IPS-18a (cell line): ENCODE results near the gene STK32B.
A peak's percentile ranks its signal among the peaks of the same experiment; 100 is the strongest.

Experiments used
- H3K27ac ChIP-seq: one replicate; pipeline ENCODE4 v1.5.1; 2013; ENCODE audit warnings: low read length
- H3K27me3 ChIP-seq: one replicate; pipeline ENCODE4 v1.6.1; 2013; ENCODE audit warnings: mild to moderate bottlenecking, low read length; ENCODE audit not compliant: control insufficient read depth, insufficient read depth
- H3K36me3 ChIP-seq: one replicate; pipeline ENCODE4 v1.6.1; 2013; ENCODE audit warnings: low read depth, low read length; ENCODE audit not compliant: control insufficient read depth
- H3K4me1 ChIP-seq: one replicate; pipeline ENCODE4 v1.6.1; 2013; ENCODE audit warnings: low read depth, low read length; ENCODE audit not compliant: control insufficient read depth
- H3K4me3 ChIP-seq: one replicate; pipeline ENCODE4 v1.5.1; 2013; ENCODE audit warnings: low read length
- H3K9ac ChIP-seq: one replicate; pipeline ENCODE4 v1.6.1; 2013; ENCODE audit warnings: mild to moderate bottlenecking, low read length, moderate library complexity
- H3K9me3 ChIP-seq: one replicate; pipeline ENCODE4 v1.6.1; 2013; ENCODE audit warnings: low read depth, low read length; ENCODE audit not compliant: control insufficient read depth

STK32B gene

DNA sequence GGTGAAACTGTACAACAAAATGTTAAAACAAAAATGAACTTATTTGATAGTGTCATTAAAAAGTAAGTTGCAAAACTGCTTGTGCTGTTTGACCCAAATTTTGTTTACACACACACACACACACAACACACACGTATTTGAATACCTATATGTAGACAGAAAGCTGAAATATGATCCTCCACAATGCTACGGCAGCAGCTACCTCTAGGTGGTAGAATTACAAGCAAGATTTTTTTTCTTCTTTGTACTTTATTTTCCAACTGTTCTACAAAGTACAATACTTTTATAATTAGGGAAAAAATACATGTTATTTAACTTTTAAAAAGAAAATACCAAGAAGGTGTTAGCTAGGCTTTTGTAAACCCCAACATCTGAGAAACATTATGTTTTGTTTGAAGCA, 33.2 kb upstream of the STK32B start:
- H3K9ac ChIP-seq = no peak overlapping the region
- no peak overlapping the region for H3K27ac ChIP-seq
- H3K4me3 ChIP-seq = no peak overlapping the region
- no peaks in the 10 kb centered on the region for H3K27me3 ChIP-seq
- no peaks in the 10 kb centered on the region for H3K36me3 ChIP-seq
- H3K9me3 ChIP-seq = no peaks in the 10 kb centered on the region
- H3K4me1 ChIP-seq = peaks cover 6% of the 10 kb centered on the region

- H3K9ac ChIP-seq = no peak overlapping the region
These were observed 32.7 kb upstream of the STK32B start for GRCh38 chr4:5018603-5019002.

GRCh38 chr4:5019274-5019673, 32.0 kb upstream of the STK32B start, which contains the start of gene CYTL1:
Gene CYTL1, minus strand, starts transcription at chr4:5019458. Its CDS starts 13 bp downstream, at chr4:5019445.
- H3K36me3 ChIP-seq = no peaks in the 10 kb centered on the region
- H3K27me3 ChIP-seq = no peaks in the 10 kb centered on the region
- H3K9ac ChIP-seq = no peak within 1 kb of the TSS
- H3K9me3 ChIP-seq = no peaks in the 10 kb centered on the region
- no peak within 1 kb of the TSS for H3K27ac ChIP-seq
- peak within 1 kb of the TSS; percentile 12 for H3K4me3 ChIP-seq
- peaks cover 6% of the 10 kb centered on the region for H3K4me1 ChIP-seq

More at GRCh38 chr4:5018603-5019002, 32.7 kb upstream of the STK32B start:
- no peak overlapping the region for H3K4me3 ChIP-seq
- no peaks in the 10 kb centered on the region for H3K36me3 ChIP-seq
- no peaks in the 10 kb centered on the region for H3K9me3 ChIP-seq
- no peaks in the 10 kb centered on the region for H3K27me3 ChIP-seq
- H3K27ac ChIP-seq = no peak overlapping the region
- H3K4me1 ChIP-seq = peaks cover 6% of the 10 kb centered on the region

DNA sequence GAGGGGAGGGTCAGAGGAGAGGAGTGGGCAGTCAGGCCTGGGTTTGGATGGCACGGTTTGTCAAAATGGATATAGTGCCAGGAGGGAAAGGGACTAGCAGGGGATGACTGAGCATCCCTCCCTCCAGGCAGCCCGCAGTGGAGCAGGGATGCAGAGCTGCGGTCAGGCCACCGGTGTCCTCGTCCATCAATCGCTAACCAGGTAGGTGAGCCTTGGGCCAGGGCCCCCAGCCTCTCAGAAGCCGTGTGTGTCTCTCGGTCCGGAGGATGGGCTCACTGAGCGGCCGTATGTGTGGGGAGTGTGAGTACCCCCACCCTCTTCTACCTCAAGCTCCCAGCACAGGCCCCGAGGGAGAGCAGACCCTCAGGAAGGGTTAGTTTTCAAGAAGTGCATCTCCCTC, 31.5 kb upstream of the STK32B start:
- H3K9me3 ChIP-seq = no peaks in the 10 kb centered on the region
- H3K27ac ChIP-seq = no peak overlapping the region
- H3K36me3 ChIP-seq = no peaks in the 10 kb centered on the region
- H3K4me3 ChIP-seq = no peak overlapping the region
- no peaks in the 10 kb centered on the region for H3K27me3 ChIP-seq
- H3K9ac ChIP-seq = no peak overlapping the region
- H3K4me1 ChIP-seq = peaks cover 6% of the 10 kb centered on the region

DNA sequence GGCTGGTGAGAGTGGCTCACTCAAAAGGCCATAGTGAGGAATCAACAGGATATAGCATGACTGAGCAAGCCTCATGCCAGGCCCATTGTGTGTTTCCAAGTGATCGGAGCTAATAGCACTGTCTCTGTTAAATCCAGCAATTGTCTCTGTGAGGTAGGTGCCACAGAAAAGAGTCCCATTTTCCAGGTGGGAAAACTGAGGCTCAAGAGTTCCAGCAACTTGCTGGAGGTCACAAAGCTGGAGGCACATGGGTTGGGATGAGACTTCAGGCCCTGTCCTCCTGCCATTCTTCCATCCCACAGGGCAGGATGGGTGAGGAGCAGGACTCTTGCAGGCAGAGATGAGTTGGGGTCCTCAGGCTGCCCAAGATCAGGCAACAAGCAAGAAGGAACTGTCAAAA, 30.9 kb upstream of the STK32B start:
- Histone ChIP-seq H3K4me3 (no peak overlapping the region), H3K36me3 (no peaks in the 10 kb centered on the region), H3K9me3 (no peaks in the 10 kb centered on the region), H3K4me1 (peaks cover 6% of the 10 kb centered on the region), H3K27ac (no peak overlapping the region), H3K27me3 (no peaks in the 10 kb centered on the region), H3K9ac (no peak overlapping the region)

DNA sequence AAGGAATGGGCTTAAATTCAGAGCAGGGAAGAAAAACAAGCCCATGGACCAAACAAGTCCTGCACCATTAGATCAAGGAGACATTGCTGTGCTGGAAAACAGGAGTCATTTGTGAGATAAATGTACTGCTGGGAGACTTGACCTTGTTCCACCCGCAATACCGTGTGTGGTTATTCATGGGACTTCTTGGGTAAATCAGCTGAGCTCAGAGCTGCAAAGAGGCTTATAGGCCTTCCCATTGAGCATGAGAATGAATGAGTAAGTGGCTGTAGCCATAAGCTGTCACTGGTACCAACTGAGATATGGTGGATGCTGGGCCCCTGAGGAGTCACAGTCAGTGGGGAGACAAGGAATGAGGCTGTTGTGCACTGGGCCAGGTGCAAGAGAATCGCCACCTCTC, 29.7 kb upstream of the STK32B start:
- no peak overlapping the region for H3K9ac ChIP-seq
- no peak overlapping the region for H3K27ac ChIP-seq
- H3K4me1 ChIP-seq = peaks cover 6% of the 10 kb centered on the region
- no peaks in the 10 kb centered on the region for H3K36me3 ChIP-seq
- H3K4me3 ChIP-seq = no peak overlapping the region
- no peaks in the 10 kb centered on the region for H3K9me3 ChIP-seq
- H3K27me3 ChIP-seq = no peaks in the 10 kb centered on the region

DNA sequence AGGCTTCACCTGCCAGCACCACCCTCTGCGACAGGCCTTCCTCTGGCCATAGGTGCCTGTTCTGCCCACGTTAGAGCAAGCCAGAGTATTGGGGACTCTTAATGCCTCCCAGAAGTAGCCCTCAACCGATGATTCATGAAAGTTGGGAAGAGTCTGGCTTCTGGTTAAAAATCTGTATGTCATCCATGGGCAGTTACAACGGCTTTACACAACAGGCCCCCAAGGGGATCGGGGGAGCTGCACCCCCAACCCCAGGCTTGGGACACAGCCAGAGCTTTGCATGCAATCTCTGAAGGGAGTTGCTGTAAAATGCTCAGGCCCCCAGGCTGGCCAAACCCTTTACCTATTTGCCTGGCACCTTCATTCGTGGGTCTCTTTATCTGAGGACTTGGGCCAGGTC, 26.6 kb upstream of the STK32B start:
- H3K27me3 ChIP-seq = no peaks in the 10 kb centered on the region
- no peaks in the 10 kb centered on the region for H3K9me3 ChIP-seq
- H3K36me3 ChIP-seq = no peaks in the 10 kb centered on the region
- H3K9ac ChIP-seq = no peak overlapping the region
- no peak overlapping the region for H3K27ac ChIP-seq
- H3K4me1 ChIP-seq = no peaks in the 10 kb centered on the region
- no peak overlapping the region for H3K4me3 ChIP-seq

GRCh38 chr4:5026371-5026770, 24.9 kb upstream of the STK32B start:
- H3K9me3 ChIP-seq = no peaks in the 10 kb centered on the region
- no peak overlapping the region for H3K27ac ChIP-seq
- no peak overlapping the region for H3K4me3 ChIP-seq
- H3K4me1 ChIP-seq = no peaks in the 10 kb centered on the region
- no peak overlapping the region for H3K9ac ChIP-seq
- H3K36me3 ChIP-seq = no peaks in the 10 kb centered on the region
- no peaks in the 10 kb centered on the region for H3K27me3 ChIP-seq

DNA sequence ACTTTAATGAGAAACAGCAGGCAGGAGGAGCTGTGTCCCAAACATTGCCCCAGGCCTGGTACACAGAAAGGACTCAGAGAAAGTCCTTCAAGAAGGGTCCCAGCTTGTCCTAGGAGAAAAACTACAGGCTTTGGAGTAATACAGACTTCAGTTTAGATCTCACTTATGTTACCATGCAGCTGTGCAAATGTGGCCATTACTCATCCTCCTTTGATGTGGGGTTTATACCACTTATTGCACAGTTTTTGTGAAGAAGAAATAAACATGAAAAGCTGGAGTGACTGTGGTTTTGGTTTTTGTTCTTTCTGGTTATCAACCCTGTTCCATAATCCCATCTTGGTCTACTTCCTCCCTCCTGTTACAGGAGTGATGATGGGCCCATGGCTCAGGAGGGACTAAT, 23.9 kb upstream of the STK32B start:
- H3K4me3 ChIP-seq = no peak overlapping the region
- no peaks in the 10 kb centered on the region for H3K36me3 ChIP-seq
- no peaks in the 10 kb centered on the region for H3K27me3 ChIP-seq
- H3K27ac ChIP-seq = no peak overlapping the region
- H3K9me3 ChIP-seq = no peaks in the 10 kb centered on the region
- no peak overlapping the region for H3K9ac ChIP-seq
- no peaks in the 10 kb centered on the region for H3K4me1 ChIP-seq

GRCh38 chr4:5028480-5028879, 22.8 kb upstream of the STK32B start:
- H3K36me3 ChIP-seq = no peaks in the 10 kb centered on the region
- no peaks in the 10 kb centered on the region for H3K27me3 ChIP-seq
- no peak overlapping the region for H3K9ac ChIP-seq
- H3K9me3 ChIP-seq = no peaks in the 10 kb centered on the region
- no peak overlapping the region for H3K27ac ChIP-seq
- no peaks in the 10 kb centered on the region for H3K4me1 ChIP-seq
- no peak overlapping the region for H3K4me3 ChIP-seq

GRCh38 chr4:5029447-5029846, 21.8 kb upstream of the STK32B start:
- Histone ChIP-seq H3K9me3 (no peaks in the 10 kb centered on the region), H3K27ac (no peak overlapping the region), H3K4me1 (no peaks in the 10 kb centered on the region), H3K27me3 (no peaks in the 10 kb centered on the region), H3K4me3 (no peak overlapping the region), H3K36me3 (no peaks in the 10 kb centered on the region), H3K9ac (no peak overlapping the region)

- H3K36me3 ChIP-seq = no peaks in the 10 kb centered on the region
- H3K4me1 ChIP-seq = no peaks in the 10 kb centered on the region
- no peak overlapping the region for H3K27ac ChIP-seq
- H3K27me3 ChIP-seq = no peaks in the 10 kb centered on the region
- no peaks in the 10 kb centered on the region for H3K9me3 ChIP-seq
- no peak overlapping the region for H3K9ac ChIP-seq
- H3K4me3 ChIP-seq = no peak overlapping the region
These were observed 21.1 kb upstream of the STK32B start for GRCh38 chr4:5030221-5030620.
